Measurements from ENCODE around the gene DNAAF3. TPM values are rescaled to one million over a fixed set of nuclear protein-coding genes. Genes with fewer than 3 reads are reported as not detected.
"Not testable (repeated sequence)": the region's sequence is repeated elsewhere in the genome, so short reads cannot be mapped to it uniquely, and the experiment has no call there.

Gene DNAAF3
- total RNA-seq, 1 donor, result not detected

DNA sequence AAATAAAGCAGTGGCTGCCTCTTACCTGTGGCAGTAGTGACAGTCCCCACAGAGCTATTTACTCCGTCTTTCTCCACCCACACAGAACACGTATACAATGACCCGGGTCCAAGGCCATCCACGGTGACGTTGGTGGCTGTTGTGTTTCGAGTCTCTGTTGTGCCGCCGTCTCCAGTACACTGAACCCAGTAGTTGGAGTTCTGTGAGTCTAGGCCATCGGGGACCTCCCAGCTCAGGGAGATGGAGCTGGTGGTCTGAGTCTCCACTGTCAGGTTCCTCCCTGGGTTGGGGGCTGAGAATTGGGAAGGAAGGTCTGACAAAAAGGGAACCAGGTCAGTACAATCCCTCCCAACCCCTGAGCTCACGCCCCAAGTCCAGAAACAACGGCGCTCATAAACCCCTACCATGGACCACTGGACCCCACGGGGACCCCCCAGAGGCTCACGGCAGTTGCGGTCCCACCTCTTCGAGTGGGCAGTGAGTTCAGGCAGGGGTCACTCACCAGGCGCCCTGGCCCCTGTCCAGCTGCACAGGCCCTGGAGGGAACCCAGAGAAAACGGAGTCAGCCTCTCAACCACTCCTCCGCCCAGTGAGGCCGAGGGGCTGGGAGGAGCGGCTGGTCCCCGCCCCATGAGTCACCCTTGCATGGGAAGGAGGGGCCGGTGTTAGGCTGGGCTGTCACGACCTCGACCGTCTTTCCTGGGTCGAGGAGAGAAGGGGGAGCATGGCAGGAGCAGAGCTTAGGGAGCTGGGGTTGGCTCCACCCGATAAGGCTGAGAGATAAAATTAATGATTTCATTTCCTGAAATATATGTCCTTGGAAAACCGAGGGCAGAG lies 40.5 kb upstream of the DNAAF3 start:
- peak overlapping the region; percentile 55 for H3K4me3 ChIP-seq (ENCODE audit: low read depth, low read length)
- TF ChIP-seq, protein P1, sequence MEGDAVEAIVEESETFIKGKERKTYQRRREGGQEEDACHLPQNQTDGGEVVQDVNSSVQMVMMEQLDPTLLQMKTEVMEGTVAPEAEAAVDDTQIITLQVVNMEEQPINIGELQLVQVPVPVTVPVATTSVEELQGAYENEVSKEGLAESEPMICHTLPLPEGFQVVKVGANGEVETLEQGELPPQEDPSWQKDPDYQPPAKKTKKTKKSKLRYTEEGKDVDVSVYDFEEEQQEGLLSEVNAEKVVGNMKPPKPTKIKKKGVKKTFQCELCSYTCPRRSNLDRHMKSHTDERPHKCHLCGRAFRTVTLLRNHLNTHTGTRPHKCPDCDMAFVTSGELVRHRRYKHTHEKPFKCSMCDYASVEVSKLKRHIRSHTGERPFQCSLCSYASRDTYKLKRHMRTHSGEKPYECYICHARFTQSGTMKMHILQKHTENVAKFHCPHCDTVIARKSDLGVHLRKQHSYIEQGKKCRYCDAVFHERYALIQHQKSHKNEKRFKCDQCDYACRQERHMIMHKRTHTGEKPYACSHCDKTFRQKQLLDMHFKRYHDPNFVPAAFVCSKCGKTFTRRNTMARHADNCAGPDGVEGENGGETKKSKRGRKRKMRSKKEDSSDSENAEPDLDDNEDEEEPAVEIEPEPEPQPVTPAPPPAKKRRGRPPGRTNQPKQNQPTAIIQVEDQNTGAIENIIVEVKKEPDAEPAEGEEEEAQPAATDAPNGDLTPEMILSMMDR (IDR thresholded peaks at IDR 0.05; ENCODE audit: insufficient read depth, low read depth, low read length), result no peak
- peak; percentile 96 for DNase-seq (ENCODE audit: low read depth)

GRCh38 chr19:55202199-55202598 lies 35.8 kb upstream of the DNAAF3 start:
- DNase-seq (ENCODE audit: low read depth), result not testable (repeated sequence)
- TF ChIP-seq, protein P1 (IDR thresholded peaks at IDR 0.05; ENCODE audit: insufficient read depth, low read depth, low read length), result peak; percentile 29

DNA sequence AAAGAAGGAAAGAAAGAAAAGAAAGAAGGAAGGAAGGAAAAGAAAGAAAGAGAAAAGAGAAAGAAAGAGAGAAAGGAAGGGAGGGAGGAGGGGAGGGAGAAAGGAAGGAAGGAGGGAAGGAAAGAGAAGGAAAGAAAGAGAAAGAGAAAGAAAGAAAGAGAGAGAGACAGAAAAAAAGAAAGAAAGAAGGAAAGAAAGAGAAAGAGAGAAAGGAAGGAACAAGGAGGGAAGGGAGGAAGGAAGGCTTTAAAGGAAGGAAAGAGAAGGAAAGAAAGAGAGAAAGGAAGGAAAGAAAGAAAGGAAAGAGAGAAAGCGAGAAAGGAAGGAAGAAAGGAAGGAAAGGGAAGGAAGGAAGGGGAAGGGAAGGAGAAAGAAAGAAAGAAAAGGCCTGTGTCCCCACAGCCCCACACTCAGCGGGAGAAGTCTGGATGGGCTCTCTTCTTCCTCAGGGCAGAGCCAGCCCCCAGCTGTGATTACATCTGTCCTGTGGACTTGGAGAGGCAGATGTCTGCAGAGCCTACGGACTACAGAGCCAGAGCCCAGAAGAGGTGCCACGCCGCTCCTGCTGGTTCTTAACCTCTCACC lies 33.3 kb upstream of the DNAAF3 start:
- no peak for DNase-seq (ENCODE audit: low read depth)
- TF ChIP-seq, protein P1 (IDR thresholded peaks at IDR 0.05; ENCODE audit: insufficient read depth, low read depth, low read length), result no peak
- H3K4me3 ChIP-seq (ENCODE audit: low read depth, low read length), result no peak overlapping the region

More at GRCh38 chr19:55202199-55202598, 35.8 kb upstream of the DNAAF3 start:
- H3K4me3 ChIP-seq (ENCODE audit: low read depth, low read length), result not testable (repeated sequence)

DNA sequence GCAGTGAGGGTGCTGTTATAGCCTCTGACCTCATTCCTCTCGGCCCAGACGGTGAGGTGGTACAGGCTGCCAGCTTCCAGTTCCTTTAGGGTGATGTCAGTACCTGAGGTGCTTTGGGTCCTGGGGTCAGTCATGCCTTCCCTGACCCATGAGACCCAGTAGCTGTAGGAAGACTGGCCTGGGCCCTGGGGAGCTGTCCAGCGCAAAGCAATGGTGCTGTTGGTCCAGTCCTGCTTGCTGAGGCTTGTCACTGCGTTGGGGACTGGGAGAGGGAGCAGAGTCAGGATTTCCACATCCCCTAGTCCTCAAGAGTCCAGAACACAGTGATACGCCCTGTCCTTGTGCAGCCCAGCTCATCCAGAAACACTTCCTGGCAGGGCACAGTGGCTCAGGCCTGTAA lies 32.2 kb upstream of the DNAAF3 start:
- no peak overlapping the region for H3K4me3 ChIP-seq (ENCODE audit: low read depth, low read length)
- no peak for DNase-seq (ENCODE audit: low read depth)
- TF ChIP-seq, protein P1 (IDR thresholded peaks at IDR 0.05; ENCODE audit: insufficient read depth, low read depth, low read length), result no peak

GRCh38 chr19:55197528-55197927 lies 31.1 kb upstream of the DNAAF3 start:
- TF ChIP-seq, protein P1 (IDR thresholded peaks at IDR 0.05; ENCODE audit: insufficient read depth, low read depth, low read length), result no peak
- no peak overlapping the region for H3K4me3 ChIP-seq (ENCODE audit: low read depth, low read length)
- DNase-seq (ENCODE audit: low read depth), result no peak

DNA sequence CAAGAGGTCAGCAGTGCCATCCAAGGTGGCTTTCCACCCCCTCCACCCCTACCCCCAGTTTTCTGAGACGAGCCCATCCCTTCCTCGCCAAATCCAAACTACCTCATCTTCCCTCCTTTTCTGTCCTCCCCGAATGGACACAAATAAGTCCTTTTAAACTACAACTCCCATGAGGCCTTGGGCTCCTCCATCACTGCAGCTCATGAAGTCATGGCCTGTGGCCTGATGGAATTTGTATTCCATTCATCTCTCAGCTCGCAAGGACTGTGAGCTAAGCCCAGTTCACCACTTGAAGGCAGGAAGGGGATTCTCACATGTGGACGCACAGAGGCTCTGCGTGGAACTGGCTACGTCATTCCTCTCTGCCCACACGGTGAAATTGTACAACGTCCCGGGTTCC lies 30.4 kb upstream of the DNAAF3 start:
- TF ChIP-seq, protein P1 (IDR thresholded peaks at IDR 0.05; ENCODE audit: insufficient read depth, low read depth, low read length), result no peak
- no peak overlapping the region for H3K4me3 ChIP-seq (ENCODE audit: low read depth, low read length)
- DNase-seq (ENCODE audit: low read depth), result no peak

Measured in fibroblast of villous mesenchyme (primary cell).